Left forelimb (tissue), 1 donor: ENCODE results near the gene DAAM1.

Source experiments
- DNase-seq: peaks from one replicate; pipeline ENCODE4 v3.0.0-alpha.2; 2018; ENCODE audit warnings: low spot score

Gene DAAM1

GRCh38 chr14:59362513-59362912, 174.0 kb downstream of the DAAM1 start:
- no peak for DNase-seq

GRCh38 chr14:59363531-59364226, 175.2 kb downstream of the DAAM1 start:
- DNase-seq, result no peak

GRCh38 chr14:59370158-59370742, 181.8 kb downstream of the DAAM1 start:
- no peak for DNase-seq

GRCh38 chr14:59371771-59372170, 183.3 kb downstream of the DAAM1 start:
- no peak for DNase-seq

- no peak for DNase-seq
Measured at GRCh38 chr14:59374048-59374447, 185.6 kb downstream of the DAAM1 start.

- DNase-seq, result no peak
Measured at GRCh38 chr14:59376686-59377085, 188.2 kb downstream of the DAAM1 start.

- DNase-seq, result no peak
Measured at GRCh38 chr14:59377491-59377890, 189.0 kb downstream of the DAAM1 start.

GRCh38 chr14:59377991-59378601, 189.6 kb downstream of the DAAM1 start:
- DNase-seq, result no peak

GRCh38 chr14:59389936-59390335, 201.5 kb downstream of the DAAM1 start:
- DNase-seq, result no peak

- no peak for DNase-seq
Measured at GRCh38 chr14:59391388-59391787, 202.9 kb downstream of the DAAM1 start.

GRCh38 chr14:59394268-59394667, 205.8 kb downstream of the DAAM1 start:
- no peak for DNase-seq

GRCh38 chr14:59395672-59396071, 207.2 kb downstream of the DAAM1 start:
- DNase-seq, result no peak

- no peak for DNase-seq
Measured at GRCh38 chr14:59398841-59399240, 210.4 kb downstream of the DAAM1 start.

- no peak for DNase-seq
Measured at GRCh38 chr14:59406454-59407245, 218.2 kb downstream of the DAAM1 start.

GRCh38 chr14:59407246-59408010, 219.0 kb downstream of the DAAM1 start:
- DNase-seq, result no peak

- DNase-seq, result no peak
Measured at GRCh38 chr14:59415836-59416602, 227.6 kb downstream of the DAAM1 start.

- no peak for DNase-seq
Measured at GRCh38 chr14:59417311-59417710, 228.8 kb downstream of the DAAM1 start.

- no peak for DNase-seq
Measured at GRCh38 chr14:59419303-59419702, 230.8 kb downstream of the DAAM1 start.
